Measurements from ENCODE around the gene SDHC. TPM values are rescaled to one million over a fixed set of nuclear protein-coding genes. Genes with fewer than 3 reads are reported as not detected.

The SDHC gene
- total and polyA plus RNA-seq, 2 of the 13 experiments (the other 11 are each of a cell fraction or from before 2014, with no cell fraction given): 27.1 to 229 TPM

GRCh38 chr1:161267321-161267720 lies 46.9 kb upstream of the SDHC start:
- Histone ChIP-seq H3K9ac (ENCODE audit: insufficient read depth, low read depth, low read length) (no peak overlapping the region), H3K4me2 (ENCODE audit: low read depth, low read length) (no peak overlapping the region), H3K27me3 (ENCODE audit: control insufficient read depth in 1 of 2, insufficient read depth in 2 of 2, low read length in 2 of 2) (no peaks in the 10 kb centered on the region; a peak in 1 of 5 replicates), H3K9me3 (ENCODE audit: low read length) (no peaks in the 10 kb centered on the region), H3K4me3 (replicated peaks in 1 of 3; ENCODE audit: insufficient read depth in 1 of 3, low read depth in 2 of 3, low read length in 3 of 3) (no peak overlapping the region), H3K36me3 (replicated peaks in 1 of 2; ENCODE audit: control insufficient read depth in 1 of 2, insufficient read depth in 2 of 2, low read length in 2 of 2) (no peaks in the 10 kb centered on the region), H3K4me1 (ENCODE audit: insufficient read depth, low read length) (no peaks in the 10 kb centered on the region), H3K27ac (ENCODE audit: extremely low read length, insufficient read depth, low read length) (no peak overlapping the region), H3K79me2 (ENCODE audit: insufficient read depth, low read length) (no peaks in the 10 kb centered on the region), H2AFZ (ENCODE audit: low read length) (no peak overlapping the region), H4K20me1 (ENCODE audit: insufficient read depth, low read length) (no peaks in the 10 kb centered on the region)
- 52% methylated on average over 3 of the region's 3 CpGs for WGBS (ENCODE audit: low lambda C conversion rate)
- DNase-seq (ENCODE audit: low spot score) (no peak), ATAC-seq (no peak), FAIRE-seq (no peak)
- ChIA-PET CTCF (ENCODE audit: low intra/inter-chr PET ratio, low total read pairs) (no interaction called here), POLR2A (no interaction called here)
- no peak for TF ChIP-seq SIX4 (CRISPR knock-in tag; IDR thresholded peaks at IDR 0.05)
- no peak for TF ChIP-seq ZNF737 (CRISPR knock-in tag; IDR thresholded peaks at IDR 0.05; ENCODE audit: borderline replicate concordance)
- no peak for TF ChIP-seq ZNF124 (CRISPR knock-in tag; IDR thresholded peaks at IDR 0.05)
- no peak for TF ChIP-seq KLF16 (CRISPR knock-in tag; IDR thresholded peaks at IDR 0.05)
- TF ChIP-seq TFDP1 (CRISPR knock-in tag; IDR thresholded peaks at IDR 0.05; ENCODE audit: borderline replicate concordance): no peak
- no peak for TF ChIP-seq ZNF230 (CRISPR knock-in tag; IDR thresholded peaks at IDR 0.05)
- TF ChIP-seq ZNF616 (CRISPR knock-in tag; IDR thresholded peaks at IDR 0.05; ENCODE audit: low read depth): no peak
- no peak for TF ChIP-seq ZNF335 (CRISPR knock-in tag; IDR thresholded peaks at IDR 0.05)
- intact Hi-C loops (cut with micrococcal nuclease; ENCODE audit: unreplicated experiment): no loop called here
- in situ Hi-C loops (cut with HindIII; ENCODE audit: extremely low pct_ligation_motif_present, low pct_unique_long_range_greater_than_20kb): no loop called here
- BruUV-seq (replicated peaks): no TSS peak

DNA sequence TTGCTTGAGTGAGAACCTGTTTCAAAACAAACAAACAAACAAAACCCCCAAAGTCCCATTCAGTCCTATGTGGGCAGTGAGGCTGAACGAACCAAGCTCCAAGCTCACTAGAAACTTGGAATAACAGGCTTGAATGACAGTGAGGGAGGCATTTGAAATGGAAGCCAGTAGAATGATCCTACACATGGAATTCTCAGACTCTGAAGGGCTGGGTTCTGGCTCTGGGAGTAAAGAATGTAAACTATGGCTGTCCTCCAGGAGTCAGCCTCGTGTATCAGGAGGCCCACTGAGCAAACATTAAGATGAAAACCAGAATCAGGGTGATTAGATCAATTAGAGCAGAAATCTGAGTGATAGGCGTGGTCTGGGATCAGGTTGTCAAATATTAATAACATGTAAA lies 40.8 kb upstream of the SDHC start:
- TF ChIP-seq NCOA1 (CRISPR knock-in tag; IDR thresholded peaks at IDR 0.05) (no peak), RNF2 (conservative IDR thresholded peaks at IDR 0.05; ENCODE audit: low read depth) (no peak), ZNF562 (CRISPR knock-in tag; IDR thresholded peaks at IDR 0.05; ENCODE audit: borderline replicate concordance) (no peak)
- no peak overlapping the region for H3K4me2 ChIP-seq (ENCODE audit: low read depth, low read length)
- FAIRE-seq: no peak
- no peaks in the 10 kb centered on the region for H3K79me2 ChIP-seq (ENCODE audit: insufficient read depth, low read length)
- H3K4me3 ChIP-seq (replicated peaks in 1 of 3; ENCODE audit: insufficient read depth in 1 of 3, low read depth in 2 of 3, low read length in 3 of 3): no peak overlapping the region
- CTCF ChIA-PET (ENCODE audit: low intra/inter-chr PET ratio, low total read pairs): no interaction called here
- intact Hi-C loops (cut with micrococcal nuclease; ENCODE audit: unreplicated experiment) (no loop called here), in situ Hi-C loops (cut with HindIII; ENCODE audit: extremely low pct_ligation_motif_present, low pct_unique_long_range_greater_than_20kb) (no loop called here)
- no peak for DNase-seq (ENCODE audit: low spot score)
- WGBS (ENCODE audit: low lambda C conversion rate): 3% methylated on average over 3 of the region's 3 CpGs
- POLR2A ChIA-PET: no interaction called here
- no peaks in the 10 kb centered on the region for H4K20me1 ChIP-seq (ENCODE audit: insufficient read depth, low read length)
- H3K9me3 ChIP-seq (ENCODE audit: low read length): no peaks in the 10 kb centered on the region
- H3K9ac ChIP-seq (ENCODE audit: insufficient read depth, low read depth, low read length): no peak overlapping the region
- no peak overlapping the region for H3K27ac ChIP-seq (ENCODE audit: extremely low read length, insufficient read depth, low read length)
- H3K27me3 ChIP-seq (ENCODE audit: control insufficient read depth in 1 of 2, insufficient read depth in 2 of 2, low read length in 2 of 2): no peaks in the 10 kb centered on the region
- H2AFZ ChIP-seq (ENCODE audit: low read length): no peak overlapping the region
- H3K4me1 ChIP-seq (ENCODE audit: insufficient read depth, low read length): no peaks in the 10 kb centered on the region
- BruUV-seq (replicated peaks): no TSS peak
- no peak for ATAC-seq
- no peaks in the 10 kb centered on the region for H3K36me3 ChIP-seq (replicated peaks in 1 of 2; ENCODE audit: control insufficient read depth in 1 of 2, insufficient read depth in 2 of 2, low read length in 2 of 2)
